SU-DHL-6 (cell line): ENCODE measurements around the gene KDM6A.

Experiments
- EZH2phosphoT487 ChIP-seq: fragments of 200-600 bp; sonication (generic), shearing (Covaris generic); conservative IDR thresholded peaks from 2 replicates; pipeline ENCODE4 v1.6.1; 2018; ENCODE audit warnings: mild to moderate bottlenecking, antibody characterized with exemption, low read length, moderate library complexity, mixed read lengths
- TF ChIP-seq, protein P1 (sequence below): fragments of 200-600 bp; sonication (generic); IDR thresholded peaks from one replicate; pipeline ENCODE4 v1.5.1; 2017; ENCODE audit warnings: antibody characterized with exemption, mild to moderate bottlenecking, low read length, moderate library complexity; ENCODE audit not compliant: insufficient read depth, poor library complexity, severe bottlenecking

DNA sequence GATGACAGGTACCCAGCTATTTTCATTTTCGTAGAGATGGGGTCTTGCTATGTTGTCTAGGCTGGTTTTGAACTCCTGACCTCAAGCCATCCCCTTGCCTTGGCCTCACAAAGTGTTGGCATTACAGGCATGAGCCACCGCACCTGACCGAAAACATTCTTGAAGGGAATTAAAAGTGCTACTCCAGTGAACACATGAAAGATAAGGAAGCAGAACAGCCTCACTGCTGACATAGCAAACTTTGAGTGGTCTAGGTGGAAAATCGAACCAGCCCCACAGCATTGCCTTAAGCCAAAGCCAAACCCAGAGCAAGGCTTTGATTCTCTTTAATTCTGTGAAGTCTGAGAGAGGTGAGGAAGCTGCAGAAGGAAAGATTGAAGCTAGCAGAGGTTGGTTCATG, 65.1 kb downstream of the KDM6A start:
- TF ChIP-seq, protein P1, sequence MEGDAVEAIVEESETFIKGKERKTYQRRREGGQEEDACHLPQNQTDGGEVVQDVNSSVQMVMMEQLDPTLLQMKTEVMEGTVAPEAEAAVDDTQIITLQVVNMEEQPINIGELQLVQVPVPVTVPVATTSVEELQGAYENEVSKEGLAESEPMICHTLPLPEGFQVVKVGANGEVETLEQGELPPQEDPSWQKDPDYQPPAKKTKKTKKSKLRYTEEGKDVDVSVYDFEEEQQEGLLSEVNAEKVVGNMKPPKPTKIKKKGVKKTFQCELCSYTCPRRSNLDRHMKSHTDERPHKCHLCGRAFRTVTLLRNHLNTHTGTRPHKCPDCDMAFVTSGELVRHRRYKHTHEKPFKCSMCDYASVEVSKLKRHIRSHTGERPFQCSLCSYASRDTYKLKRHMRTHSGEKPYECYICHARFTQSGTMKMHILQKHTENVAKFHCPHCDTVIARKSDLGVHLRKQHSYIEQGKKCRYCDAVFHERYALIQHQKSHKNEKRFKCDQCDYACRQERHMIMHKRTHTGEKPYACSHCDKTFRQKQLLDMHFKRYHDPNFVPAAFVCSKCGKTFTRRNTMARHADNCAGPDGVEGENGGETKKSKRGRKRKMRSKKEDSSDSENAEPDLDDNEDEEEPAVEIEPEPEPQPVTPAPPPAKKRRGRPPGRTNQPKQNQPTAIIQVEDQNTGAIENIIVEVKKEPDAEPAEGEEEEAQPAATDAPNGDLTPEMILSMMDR: no peak
- no peak for TF ChIP-seq EZH2phosphoT487
